Motor neuron (in vitro differentiated cells): Measurements from ENCODE around the gene C20orf204. TPM values are rescaled to one million over a fixed set of nuclear protein-coding genes. Genes with fewer than 3 reads are reported as not detected.
A peak's percentile ranks its signal among the peaks of the same experiment; 100 is the strongest.

Experiments
- ATAC-seq, 8 experiments: fragments of 200-7000 bp; cut with Tn5 transposase; replicated peaks in 6 of 8; 2 replicates each; pipeline ENCODE4 v1.8.0; 2021; ENCODE audit warnings: mild to moderate bottlenecking in 8 of 8, moderate library complexity in 8 of 8
- H3K27ac ChIP-seq, 2 donors: fragments of 250-450 bp; sonication (Bioruptor Pico); 2 replicates each; pipeline ENCODE4 v1.9.0; 2021; ENCODE audit warnings: antibody characterized with exemption in 2 of 2, mild to moderate bottlenecking in 2 of 2, moderate library complexity in 1 of 2
- H3K4me1 ChIP-seq, 2 donors: fragments of 250-450 bp; sonication (Bioruptor Pico); replicated peaks in 1 of 2; 2 replicates each; pipeline ENCODE4 v1.6.1; 2021; ENCODE audit warnings: antibody characterized with exemption in 2 of 2, mild to moderate bottlenecking in 2 of 2, moderate library complexity in 1 of 2
- H3K4me3 ChIP-seq, 5 donors: fragments of 250-450 bp; sonication (Bioruptor Pico); 2 replicates each; pipeline ENCODE4 v1.9.0; 2021; ENCODE audit warnings: antibody characterized with exemption in 5 of 5, mild to moderate bottlenecking in 5 of 5, moderate library complexity in 4 of 5
- WGBS, 10 experiments: fragments of 450-650 bp; shearing (Covaris generic); methylation state at CpG; one replicate each; pipeline ENCODE4 v1.0.0; 2022; 5-methylcytosine and 5-hydroxymethylcytosine counted together
- in situ Hi-C, 9 experiments: fragments of 400-800 bp; cut with MboI; loops; one replicate each; pipeline ENCODE4 v1.15.0; 2021; ENCODE audit warnings: low sequenced_read_pairs in 9 of 9, low pct_unique_long_range_greater_than_20kb in 2 of 9; ENCODE audit not compliant: unreplicated experiment in 9 of 9
- total RNA-seq, 8 experiments: library from RNA; unstranded; fragments of 300-600 nt; gene quantifications; 2 replicates each; pipeline versions ENCODE4 v1.2.3 to v1.2.4, GENCODE V29; 2022

C20orf204 gene
- total RNA-seq, 8 experiments from 2014 or later, result 0.61 to 2.5 (median 1.0) TPM

DNA sequence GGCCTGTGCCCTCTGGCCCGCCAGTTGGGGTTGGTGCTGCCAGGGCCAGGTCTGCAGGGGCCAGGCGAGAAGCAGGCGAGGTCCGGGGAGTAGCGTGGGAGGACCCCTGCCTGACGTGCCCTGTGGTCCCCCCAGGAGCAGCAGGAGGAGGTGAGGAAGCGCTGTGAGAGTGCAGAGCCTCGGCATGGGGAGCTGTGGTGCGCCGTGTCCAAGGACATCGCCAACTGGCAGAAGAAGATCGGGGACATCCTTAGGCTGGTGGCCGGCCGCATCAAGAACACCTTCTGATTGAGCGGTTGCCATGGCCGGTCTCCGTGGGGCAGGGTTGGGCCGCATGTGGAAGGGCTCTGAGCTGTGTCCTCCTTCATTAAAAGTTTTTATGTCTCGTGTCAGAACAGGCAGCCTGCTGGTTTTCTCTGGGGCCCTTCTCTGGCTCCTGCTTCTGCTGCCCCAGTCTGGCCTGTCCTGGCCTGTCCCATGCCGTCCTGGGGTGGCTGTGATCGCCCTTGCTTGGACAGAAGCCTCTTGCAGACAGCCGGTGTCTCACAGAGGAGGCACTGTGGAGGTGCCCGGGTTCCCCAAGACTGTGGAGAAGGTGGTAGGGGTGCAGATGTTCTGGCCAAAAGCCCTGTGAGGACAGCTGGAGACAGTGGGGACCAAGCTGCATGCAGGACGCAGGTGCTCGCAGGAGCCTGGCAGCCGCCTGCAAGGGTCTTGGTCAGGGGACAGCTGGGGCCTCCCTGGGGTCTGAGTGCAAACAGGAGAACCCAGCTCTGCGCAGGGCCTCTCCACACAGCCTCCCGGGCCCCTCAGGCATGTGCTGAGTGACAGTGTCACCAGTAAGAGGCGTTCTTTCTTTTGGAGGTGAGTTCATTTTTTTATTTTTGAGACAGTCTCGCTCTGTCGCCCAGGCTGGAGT, 3.0 kb upstream of the C20orf204 start:
- in situ Hi-C loops, result no loop called here
- ATAC-seq, result no peak
- Histone ChIP-seq H3K27ac (no peak overlapping the region), H3K4me3 (no peak overlapping the region), H3K4me1 (peaks cover 21 to 22% of the 10 kb centered on the region in 2 donors)
- WGBS, 10 experiments, result 74 to 100% (median 94%) methylated on average over 2 to 8 of the region's 31 CpGs; no CpG with 5 or more reads in 6 of the 10 experiments

DNA sequence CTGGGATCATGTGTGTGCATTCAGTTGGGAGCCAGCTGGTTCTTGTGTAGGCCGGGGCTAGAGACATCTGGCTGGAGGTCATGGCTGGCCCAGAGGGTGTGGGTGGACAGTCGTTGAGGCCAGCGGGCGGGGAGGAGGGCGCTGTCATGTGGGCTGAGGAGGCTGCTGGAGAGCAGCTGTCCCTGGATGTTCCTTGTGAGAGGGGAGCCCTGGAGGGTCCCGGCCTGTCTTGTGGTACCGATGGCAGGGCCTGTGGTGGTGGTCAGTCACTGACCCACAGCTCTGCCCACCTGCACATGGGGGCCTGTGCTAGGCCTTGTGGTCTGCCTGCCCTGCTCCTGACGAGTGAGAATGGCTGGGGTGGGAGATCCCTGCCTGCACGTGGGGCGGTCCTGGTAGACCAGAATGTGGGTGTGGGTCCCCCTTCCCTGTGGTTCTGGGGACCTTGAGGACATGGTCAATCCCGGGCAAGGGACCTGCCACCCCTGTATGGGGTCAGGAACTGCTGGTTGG, 1.9 kb upstream of the C20orf204 start:
- H3K4me1 ChIP-seq, result peaks cover 22 to 23% of the 10 kb centered on the region in 2 donors
- in situ Hi-C loops, result no loop called here
- H3K4me3 ChIP-seq, result no peak overlapping the region
- 10% methylated on average over 2 of the region's 11 CpGs; no CpG with 5 or more reads in 9 of the 10 experiments for WGBS, 10 experiments
- H3K27ac ChIP-seq, result no peak overlapping the region
- ATAC-seq, result peak in 2 of 8 experiments; percentile 69 to 77

DNA sequence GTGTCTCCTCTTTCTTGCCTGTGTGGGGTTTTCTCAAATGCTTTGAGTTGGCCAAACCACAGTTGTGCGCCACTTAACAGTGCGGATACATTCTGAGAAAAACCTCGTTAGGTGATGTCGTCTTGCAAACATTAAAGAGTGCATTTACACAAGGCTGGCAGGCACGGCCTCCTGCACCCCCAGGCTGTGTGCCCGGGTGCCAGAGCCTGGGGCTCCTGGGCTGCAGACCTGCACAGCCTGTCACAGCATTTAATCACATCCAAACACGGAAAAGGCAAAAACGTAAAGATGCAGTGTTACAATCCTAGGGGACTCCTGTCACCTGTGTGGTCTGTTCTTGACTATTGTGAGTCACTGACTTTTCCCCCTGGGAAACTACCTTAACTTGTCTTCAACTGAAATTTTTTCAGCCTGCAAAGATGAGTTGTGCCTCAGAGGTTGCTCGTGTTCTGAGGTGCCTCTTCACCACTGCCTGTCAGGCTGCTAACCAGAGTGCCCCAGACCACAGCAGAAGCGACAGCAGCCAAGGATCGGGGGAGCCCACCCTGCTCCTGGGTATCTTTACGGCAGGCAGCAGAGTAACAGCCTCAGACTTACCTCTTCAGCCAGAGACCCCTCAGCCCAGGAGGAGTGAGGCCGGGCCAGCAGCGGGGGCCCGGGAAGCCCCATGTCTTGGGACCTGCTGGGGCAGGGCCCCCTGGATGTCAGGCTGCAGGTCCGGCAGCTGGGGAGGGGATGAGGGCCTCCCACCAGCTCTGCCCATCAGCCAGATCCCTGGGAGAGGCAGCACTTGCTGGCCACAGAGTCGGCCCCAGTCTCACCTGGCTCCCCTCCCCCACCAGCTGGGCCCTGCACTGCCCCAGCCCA, 683 bp upstream of the C20orf204 start:
- H3K4me1 ChIP-seq, result peaks cover 22 to 23% of the 10 kb centered on the region in 2 donors
- 67 to 100% (median 91%) methylated on average over 1 to 6 of the region's 17 CpGs; no CpG with 5 or more reads in 2 of the 10 experiments for WGBS, 10 experiments
- in situ Hi-C loops, result no loop called here
- H3K4me3 ChIP-seq, result no peak overlapping the region
- no peak for ATAC-seq
- H3K27ac ChIP-seq, result no peak overlapping the region

DNA sequence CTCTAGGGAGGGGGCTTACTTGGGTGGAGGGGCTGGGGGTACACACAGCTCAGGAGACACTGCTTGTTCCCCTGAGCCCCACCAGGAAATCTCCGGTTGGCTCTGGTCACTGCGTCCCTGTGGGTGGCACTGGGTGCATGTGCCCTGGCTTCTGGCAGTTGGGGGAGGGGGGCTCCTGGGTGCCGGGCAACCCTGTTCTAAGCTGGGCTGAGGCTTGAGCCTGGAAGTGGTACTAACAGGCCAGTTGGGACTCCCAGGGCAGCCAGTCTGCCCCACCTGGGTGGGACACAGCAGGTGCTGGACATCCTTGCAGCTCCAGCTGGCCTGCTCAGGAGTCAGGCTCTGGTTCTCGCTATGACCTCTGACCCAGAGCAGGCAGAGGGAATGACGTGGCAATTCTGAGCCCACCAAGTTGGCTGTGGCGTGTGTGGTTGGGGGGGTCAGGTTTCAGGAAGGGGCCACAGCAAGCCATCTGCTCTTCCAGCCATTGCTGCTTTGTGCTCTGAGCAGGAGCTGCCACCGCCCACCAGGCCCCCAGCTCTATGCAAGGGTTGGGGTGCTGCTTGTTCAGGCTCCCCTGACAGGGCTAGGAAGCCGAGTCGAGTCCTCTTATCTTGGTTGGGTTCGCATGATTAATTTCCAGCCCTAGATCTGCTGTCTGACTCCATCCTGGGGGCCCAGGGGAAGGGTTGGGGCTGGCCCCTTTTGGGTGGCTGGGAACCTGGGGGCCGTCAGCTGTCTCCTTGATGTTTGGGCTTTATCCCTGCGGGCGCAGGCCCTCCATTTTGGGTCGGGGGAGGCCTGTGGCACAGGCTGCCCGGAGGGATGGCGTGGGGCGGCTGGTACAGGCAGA, 590 bp downstream of the C20orf204 start:
- in situ Hi-C loops, result no loop called here
- no peak overlapping the region for H3K27ac ChIP-seq
- ATAC-seq, result no peak

DNA sequence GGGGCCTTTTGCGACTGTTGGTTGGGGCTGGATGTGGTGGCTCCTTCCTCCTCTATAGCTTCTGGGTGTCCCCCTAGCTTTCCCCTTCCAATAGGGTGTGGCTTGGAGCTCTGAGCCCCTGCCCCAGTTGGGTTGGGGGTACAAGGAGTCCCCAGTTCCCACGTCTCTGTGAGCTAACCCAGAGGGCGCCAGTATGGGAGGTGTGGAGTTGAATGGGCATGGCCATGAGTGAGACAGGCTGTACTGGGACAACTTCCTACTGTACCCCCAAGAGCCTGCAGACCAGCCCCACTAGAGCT, 1.2 kb downstream of the C20orf204 start:
- no CpG with 5 or more reads among the region's 3 CpGs for WGBS, 10 experiments
- no peak overlapping the region for H3K4me3 ChIP-seq
- no peak for ATAC-seq
- H3K4me1 ChIP-seq, result peaks cover 22 to 24% of the 10 kb centered on the region in 2 donors
- in situ Hi-C loops, result no loop called here
- H3K27ac ChIP-seq, result no peak overlapping the region

More for the DNA sequence above, 590 bp downstream of the C20orf204 start:
- H3K4me1 ChIP-seq, result peaks cover 22 to 23% of the 10 kb centered on the region in 2 donors
- WGBS, 10 experiments, result 50 to 72% (median 65%) methylated on average over 1 to 2 of the region's 17 CpGs; no CpG with 5 or more reads in 6 of the 10 experiments
- H3K4me3 ChIP-seq, result no peak overlapping the region

DNA sequence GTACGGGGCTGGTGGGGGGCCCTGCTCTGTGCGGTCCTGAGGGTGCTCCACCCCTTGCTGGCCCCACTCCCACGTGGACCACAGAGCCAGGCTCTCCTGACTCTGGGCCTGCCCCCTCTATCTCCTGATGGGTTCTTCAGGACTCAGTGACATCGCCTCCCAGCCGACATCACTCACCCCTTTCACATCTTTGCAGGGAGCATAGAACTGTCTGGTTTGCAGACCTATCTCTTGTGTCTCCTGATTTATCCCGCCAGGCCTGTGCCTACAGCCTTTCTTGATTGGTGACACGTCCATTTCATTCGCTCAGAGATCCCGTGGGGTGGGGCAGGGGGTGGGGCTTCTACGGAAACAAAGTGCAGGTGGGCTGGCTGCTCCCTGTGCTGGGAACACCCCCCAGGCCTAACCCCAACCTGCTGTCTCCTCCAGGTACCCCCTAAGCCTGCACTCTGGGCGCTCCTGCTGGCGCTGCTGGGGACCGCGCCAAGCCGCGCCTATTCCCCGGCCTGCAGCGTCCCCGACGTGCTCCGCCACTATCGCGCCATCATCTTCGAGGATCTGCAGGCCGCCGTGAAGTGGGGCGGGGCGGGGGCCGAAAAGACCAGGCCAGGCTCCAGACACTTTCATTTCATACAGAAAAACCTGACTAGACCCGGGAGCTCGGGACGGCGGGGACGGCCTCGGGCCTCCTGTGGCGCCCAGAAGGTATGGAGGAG, 1.7 kb downstream of the C20orf204 start:
- Histone ChIP-seq H3K4me3 (peak overlapping the region in 3 of 5 donors; percentile 19 to 35 (median 26)), H3K27ac (peak overlapping the region in 1 of 2 donors; percentile 0), H3K4me1 (peaks cover 22 to 27% of the 10 kb centered on the region in 2 donors)
- in situ Hi-C loops, result no loop called here
- 30% methylated on average over 8 of the region's 36 CpGs; no CpG with 5 or more reads in 9 of the 10 experiments for WGBS, 10 experiments
- ATAC-seq, result peak in 5 of 8 experiments; percentile 2 to 28 (median 13)

DNA sequence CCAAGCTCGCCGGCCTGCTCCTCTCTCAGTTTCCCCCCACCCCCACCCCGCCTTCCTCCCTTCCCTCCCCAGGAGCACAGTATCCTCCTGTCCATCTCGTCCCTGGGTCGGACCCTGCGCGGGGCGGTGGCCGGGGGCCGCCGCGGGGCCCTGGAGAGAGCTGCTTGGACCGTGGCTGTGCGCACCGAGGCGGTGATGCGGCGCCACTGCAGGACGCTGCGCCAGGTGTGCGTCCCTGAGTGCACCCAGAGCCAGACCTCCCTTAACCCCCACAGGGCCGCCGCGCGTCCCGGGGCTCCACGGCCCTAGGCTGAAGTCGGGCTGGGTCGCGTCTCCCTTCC, 2.2 kb downstream of the C20orf204 start:
- H3K4me1 ChIP-seq, result peaks cover 22 to 27% of the 10 kb centered on the region in 2 donors
- ATAC-seq, result peak in 7 of 8 experiments; percentile 2 to 25 (median 20)
- H3K4me3 ChIP-seq, result peak overlapping the region in 4 of 5 donors; percentile 19 to 35 (median 24)
- H3K27ac ChIP-seq, result peak overlapping the region in 1 of 2 donors; percentile 0
- in situ Hi-C loops, result no loop called here
- no CpG with 5 or more reads among the region's 30 CpGs for WGBS, 10 experiments

DNA sequence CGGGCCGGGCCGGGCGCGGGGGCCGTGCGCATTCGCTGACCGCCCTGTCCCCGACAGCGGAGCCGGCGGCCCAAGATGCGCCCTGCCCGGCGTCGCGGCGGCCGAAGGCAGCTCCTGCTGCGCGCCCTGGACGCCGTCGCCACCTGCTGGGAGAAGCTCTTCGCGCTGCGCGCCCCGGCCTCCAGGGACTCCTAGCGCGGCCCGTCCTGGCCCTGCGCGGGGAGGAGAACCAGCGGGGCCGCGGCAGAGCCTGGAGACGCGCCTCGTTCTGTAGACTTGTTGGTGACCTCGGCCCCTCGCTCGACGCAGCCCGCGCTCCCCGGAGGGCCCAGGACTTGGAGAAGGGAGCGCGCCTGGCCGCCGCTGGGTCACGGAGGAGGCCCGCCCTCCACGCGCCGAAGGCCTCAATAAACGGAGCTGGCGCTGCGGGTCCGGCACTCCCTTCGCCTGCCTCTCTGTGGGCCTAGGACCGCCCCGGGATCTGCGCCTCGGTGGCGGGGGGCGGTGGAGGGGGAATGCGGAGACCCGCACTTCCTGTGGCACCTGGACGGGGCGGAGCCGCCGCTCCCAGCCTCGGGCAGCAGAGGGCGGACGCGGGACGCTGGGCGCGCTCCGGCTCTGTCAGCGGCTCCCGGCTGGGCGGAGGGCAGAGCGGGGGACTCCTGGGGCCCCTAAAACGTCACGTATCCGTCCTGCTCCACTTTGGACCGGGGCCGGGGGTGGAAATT, 2.7 kb downstream of the C20orf204 start:
- H3K4me3 ChIP-seq, result peak overlapping the region; percentile 14 to 35 (median 22)
- peaks cover 22 to 27% of the 10 kb centered on the region in 2 donors for H3K4me1 ChIP-seq
- in situ Hi-C loops, result no loop called here

DNA sequence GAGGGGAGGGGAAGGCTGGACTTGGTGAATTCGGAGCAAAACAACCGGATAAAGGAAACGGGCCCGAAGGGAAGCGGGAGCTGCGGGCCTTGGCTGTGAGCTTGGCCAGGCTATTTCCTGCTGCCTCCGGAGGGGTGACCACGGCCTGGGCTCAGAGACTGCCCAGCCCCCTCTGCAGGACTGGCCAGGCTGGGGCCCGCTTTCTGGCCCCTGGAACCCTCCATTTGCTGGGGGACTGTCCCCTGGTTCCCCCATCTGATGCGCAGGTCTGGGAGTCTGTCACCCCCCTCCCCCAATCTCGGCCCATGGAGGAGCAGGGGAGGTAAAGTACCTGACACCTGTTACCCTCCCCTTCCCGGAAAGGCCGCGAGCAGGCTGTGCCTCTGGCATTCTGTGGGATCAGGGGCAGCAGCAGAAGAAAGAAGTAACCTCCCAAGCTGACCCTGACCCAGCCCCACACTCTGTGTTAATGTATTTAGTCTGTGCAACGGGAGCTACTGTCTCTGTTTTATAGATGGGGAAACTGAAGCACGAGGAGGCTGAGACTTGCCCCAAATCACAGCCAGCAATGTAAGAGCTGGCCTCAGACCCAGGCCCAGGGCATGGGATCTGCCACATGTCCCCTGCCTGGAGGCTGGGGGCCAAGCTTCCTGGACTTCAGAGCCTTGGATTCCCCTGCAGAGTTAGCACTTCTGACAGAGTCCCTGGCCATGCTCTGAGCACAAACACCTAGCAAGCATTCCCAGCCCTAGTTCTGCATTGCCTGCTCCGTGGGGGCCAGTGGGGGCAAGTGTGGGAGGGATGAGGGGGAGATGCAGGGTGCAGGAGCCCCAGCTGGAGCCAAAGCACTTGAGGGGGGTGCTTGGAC, 3.5 kb downstream of the C20orf204 start:
- Histone ChIP-seq H3K4me1 (peaks cover 22 to 27% of the 10 kb centered on the region in 2 donors), H3K27ac (no peak overlapping the region), H3K4me3 (peak overlapping the region in 4 of 5 donors; percentile 19 to 35 (median 24))
- ATAC-seq, result peak in 7 of 8 experiments; percentile 2 to 9 (median 3)
- 0 to 20% methylated on average over 1 to 5 of the region's 17 CpGs; no CpG with 5 or more reads in 8 of the 10 experiments for WGBS, 10 experiments
- in situ Hi-C loops, result no loop called here

More for the DNA sequence above, 2.7 kb downstream of the C20orf204 start:
- WGBS, 10 experiments, result 0% methylated on average over 7 of the region's 91 CpGs; no CpG with 5 or more reads in 9 of the 10 experiments
- H3K27ac ChIP-seq, result peak overlapping the region in 1 of 2 donors; percentile 0
- peak; percentile 70 to 84 (median 78) for ATAC-seq

DNA sequence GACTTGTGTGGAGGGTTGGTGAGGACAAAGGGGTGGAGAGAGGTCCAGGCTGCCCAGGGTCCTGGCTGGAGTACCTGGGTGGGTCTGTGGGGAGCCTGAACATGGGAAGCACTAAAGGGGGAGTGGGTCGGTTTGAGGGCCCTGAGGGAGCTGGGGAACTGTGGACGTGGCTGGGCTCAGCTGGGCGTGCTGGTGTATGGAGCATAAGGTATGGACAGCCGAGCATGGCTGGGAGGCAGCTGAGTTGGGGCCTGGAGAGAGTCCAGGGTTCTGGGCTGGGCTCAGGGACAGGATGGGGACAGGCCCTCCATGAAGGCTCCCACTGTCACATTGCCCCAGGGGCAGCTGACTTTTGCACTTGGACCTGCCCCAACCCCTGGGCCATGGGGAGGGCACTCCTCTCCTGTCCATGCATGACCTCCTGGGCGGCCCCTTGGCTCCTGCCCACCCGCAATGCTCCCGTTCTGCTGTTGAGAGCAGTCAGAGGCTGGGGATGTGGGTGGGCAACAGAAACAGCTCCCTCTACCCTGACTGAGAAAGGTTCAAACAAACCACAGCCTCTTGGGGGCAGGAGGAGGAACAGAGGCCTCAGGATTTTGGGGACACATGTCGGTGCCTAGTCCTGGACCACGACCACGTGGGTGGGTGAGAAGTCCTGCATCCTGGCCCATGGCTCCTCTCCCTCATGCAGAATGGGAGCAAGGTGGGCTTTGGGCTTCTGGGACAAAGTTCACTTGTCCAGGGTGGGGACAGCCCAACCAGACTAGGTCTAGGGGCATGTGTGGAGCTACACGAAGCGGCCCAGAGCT, 4.5 kb downstream of the C20orf204 start:
- Histone ChIP-seq H3K4me1 (peaks cover 21 to 26% of the 10 kb centered on the region in 2 donors), H3K27ac (no peak overlapping the region), H3K4me3 (no peak overlapping the region)
- WGBS, 10 experiments, result 67 to 100% (median 84%) methylated on average over 1 to 3 of the region's 12 CpGs; no CpG with 5 or more reads in 6 of the 10 experiments
- no peak for ATAC-seq
- in situ Hi-C loops, result no loop called here
